Measurements from ENCODE around the gene FNDC3A.

The FNDC3A gene

GRCh38 chr13:49071341-49071937 lies 95.7 kb downstream of the FNDC3A start:
- H3K27ac ChIP-seq (replicated peaks), result no peak overlapping the region
- TF ChIP-seq, protein P1, sequence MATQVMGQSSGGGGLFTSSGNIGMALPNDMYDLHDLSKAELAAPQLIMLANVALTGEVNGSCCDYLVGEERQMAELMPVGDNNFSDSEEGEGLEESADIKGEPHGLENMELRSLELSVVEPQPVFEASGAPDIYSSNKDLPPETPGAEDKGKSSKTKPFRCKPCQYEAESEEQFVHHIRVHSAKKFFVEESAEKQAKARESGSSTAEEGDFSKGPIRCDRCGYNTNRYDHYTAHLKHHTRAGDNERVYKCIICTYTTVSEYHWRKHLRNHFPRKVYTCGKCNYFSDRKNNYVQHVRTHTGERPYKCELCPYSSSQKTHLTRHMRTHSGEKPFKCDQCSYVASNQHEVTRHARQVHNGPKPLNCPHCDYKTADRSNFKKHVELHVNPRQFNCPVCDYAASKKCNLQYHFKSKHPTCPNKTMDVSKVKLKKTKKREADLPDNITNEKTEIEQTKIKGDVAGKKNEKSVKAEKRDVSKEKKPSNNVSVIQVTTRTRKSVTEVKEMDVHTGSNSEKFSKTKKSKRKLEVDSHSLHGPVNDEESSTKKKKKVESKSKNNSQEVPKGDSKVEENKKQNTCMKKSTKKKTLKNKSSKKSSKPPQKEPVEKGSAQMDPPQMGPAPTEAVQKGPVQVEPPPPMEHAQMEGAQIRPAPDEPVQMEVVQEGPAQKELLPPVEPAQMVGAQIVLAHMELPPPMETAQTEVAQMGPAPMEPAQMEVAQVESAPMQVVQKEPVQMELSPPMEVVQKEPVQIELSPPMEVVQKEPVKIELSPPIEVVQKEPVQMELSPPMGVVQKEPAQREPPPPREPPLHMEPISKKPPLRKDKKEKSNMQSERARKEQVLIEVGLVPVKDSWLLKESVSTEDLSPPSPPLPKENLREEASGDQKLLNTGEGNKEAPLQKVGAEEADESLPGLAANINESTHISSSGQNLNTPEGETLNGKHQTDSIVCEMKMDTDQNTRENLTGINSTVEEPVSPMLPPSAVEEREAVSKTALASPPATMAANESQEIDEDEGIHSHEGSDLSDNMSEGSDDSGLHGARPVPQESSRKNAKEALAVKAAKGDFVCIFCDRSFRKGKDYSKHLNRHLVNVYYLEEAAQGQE (IDR thresholded peaks at IDR 0.05; ENCODE audit: insufficient replicate concordance, low read depth), result no peak
- TF ChIP-seq GABPA (IDR thresholded peaks at IDR 0.05; ENCODE audit: low read depth) (no peak), POLR2AphosphoS5 (IDR thresholded peaks at IDR 0.05; ENCODE audit: low read depth) (no peak), SPI1 (IDR thresholded peaks at IDR 0.05; ENCODE audit: borderline replicate concordance, low read depth) (no peak)
- TF ChIP-seq, protein P2, sequence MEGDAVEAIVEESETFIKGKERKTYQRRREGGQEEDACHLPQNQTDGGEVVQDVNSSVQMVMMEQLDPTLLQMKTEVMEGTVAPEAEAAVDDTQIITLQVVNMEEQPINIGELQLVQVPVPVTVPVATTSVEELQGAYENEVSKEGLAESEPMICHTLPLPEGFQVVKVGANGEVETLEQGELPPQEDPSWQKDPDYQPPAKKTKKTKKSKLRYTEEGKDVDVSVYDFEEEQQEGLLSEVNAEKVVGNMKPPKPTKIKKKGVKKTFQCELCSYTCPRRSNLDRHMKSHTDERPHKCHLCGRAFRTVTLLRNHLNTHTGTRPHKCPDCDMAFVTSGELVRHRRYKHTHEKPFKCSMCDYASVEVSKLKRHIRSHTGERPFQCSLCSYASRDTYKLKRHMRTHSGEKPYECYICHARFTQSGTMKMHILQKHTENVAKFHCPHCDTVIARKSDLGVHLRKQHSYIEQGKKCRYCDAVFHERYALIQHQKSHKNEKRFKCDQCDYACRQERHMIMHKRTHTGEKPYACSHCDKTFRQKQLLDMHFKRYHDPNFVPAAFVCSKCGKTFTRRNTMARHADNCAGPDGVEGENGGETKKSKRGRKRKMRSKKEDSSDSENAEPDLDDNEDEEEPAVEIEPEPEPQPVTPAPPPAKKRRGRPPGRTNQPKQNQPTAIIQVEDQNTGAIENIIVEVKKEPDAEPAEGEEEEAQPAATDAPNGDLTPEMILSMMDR (IDR thresholded peaks at IDR 0.05; ENCODE audit: insufficient read depth, low read length), result no peak

DNA sequence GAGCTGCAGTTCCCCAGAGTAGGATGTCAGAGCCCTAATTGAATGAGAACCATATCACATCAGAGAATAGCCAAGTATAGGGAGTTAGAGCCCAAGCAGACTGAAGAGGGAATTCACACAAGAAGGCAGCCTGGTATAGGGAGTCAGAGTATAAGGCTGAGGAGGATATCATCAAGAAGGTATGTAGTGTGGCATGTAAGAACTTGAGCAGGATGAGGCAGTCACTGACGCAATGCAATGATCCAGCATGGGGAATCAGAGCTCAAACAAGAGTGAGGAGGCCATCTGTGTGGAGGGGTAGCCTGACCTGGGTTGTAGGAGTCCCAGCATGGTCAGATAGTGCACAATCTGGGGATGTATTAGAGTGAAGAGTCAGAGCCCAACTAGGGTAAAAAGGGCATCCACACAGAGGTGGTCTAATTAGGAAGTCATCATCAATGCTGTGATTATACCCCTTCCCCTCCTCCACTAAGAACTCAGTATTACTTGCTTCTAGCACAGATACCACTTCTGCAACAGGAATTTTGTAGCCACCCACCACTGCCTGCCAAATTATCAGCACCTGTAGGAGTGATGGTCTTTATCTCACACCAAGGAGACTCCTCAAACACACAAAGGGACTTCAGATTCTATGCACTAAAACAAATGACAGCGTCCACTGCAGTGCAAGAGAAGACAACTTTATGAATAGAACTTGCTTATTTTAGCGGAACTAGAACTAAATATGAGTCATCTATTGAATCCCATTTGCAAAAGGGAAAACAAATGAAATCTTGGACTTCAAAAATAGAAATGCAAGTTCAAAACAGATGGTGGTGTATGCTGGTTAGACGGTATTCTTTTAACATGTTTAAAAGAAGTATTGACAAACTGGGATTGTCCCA lies 107.2 kb downstream of the FNDC3A start:
- Histone ChIP-seq H3K4me3 (replicated peaks; ENCODE audit: insufficient read depth, low read length) (no peak overlapping the region), H3K27me3 (ENCODE audit: insufficient read depth, poor library complexity, severe bottlenecking) (no peaks in the 10 kb centered on the region), H3K27ac (replicated peaks) (no peak overlapping the region)
- DNase-seq (ENCODE audit: low read depth in 1 of 2, low spot score in 1 of 2), result no peak
- TF ChIP-seq SPI1 (IDR thresholded peaks at IDR 0.05; ENCODE audit: borderline replicate concordance, low read depth) (no peak), GABPA (IDR thresholded peaks at IDR 0.05; ENCODE audit: low read depth) (no peak), POLR2AphosphoS5 (IDR thresholded peaks at IDR 0.05; ENCODE audit: low read depth) (no peak)
- TF ChIP-seq, protein P1 (IDR thresholded peaks at IDR 0.05; ENCODE audit: insufficient replicate concordance, low read depth), result no peak
- TF ChIP-seq, protein P2 (IDR thresholded peaks at IDR 0.05; ENCODE audit: insufficient read depth, low read length), result no peak

More at GRCh38 chr13:49071341-49071937, 95.7 kb downstream of the FNDC3A start:
- no peak overlapping the region for H3K4me3 ChIP-seq (replicated peaks; ENCODE audit: insufficient read depth, low read length)
- H3K27me3 ChIP-seq (ENCODE audit: insufficient read depth, poor library complexity, severe bottlenecking), result no peaks in the 10 kb centered on the region
- no peak for DNase-seq (ENCODE audit: low read depth in 1 of 2, low spot score in 1 of 2)

GRCh38 chr13:49084961-49085360 lies 109.2 kb downstream of the FNDC3A start:
- Histone ChIP-seq H3K27ac (replicated peaks) (no peak overlapping the region), H3K4me3 (replicated peaks; ENCODE audit: insufficient read depth, low read length) (no peak overlapping the region), H3K27me3 (ENCODE audit: insufficient read depth, poor library complexity, severe bottlenecking) (no peaks in the 10 kb centered on the region)
- no peak for DNase-seq (ENCODE audit: low read depth in 1 of 2, low spot score in 1 of 2)
- TF ChIP-seq, protein P1 (IDR thresholded peaks at IDR 0.05; ENCODE audit: insufficient replicate concordance, low read depth), result no peak
- TF ChIP-seq, protein P2 (IDR thresholded peaks at IDR 0.05; ENCODE audit: insufficient read depth, low read length), result no peak
- TF ChIP-seq GABPA (IDR thresholded peaks at IDR 0.05; ENCODE audit: low read depth), result no peak
- no peak for TF ChIP-seq SPI1 (IDR thresholded peaks at IDR 0.05; ENCODE audit: borderline replicate concordance, low read depth)
- TF ChIP-seq POLR2AphosphoS5 (IDR thresholded peaks at IDR 0.05; ENCODE audit: low read depth), result no peak

All from HL-60 (cell line).